ENCODE measurements around the gene ANGPTL2.
"Not testable (repeated sequence)": the region's sequence is repeated elsewhere in the genome, so short reads cannot be mapped to it uniquely, and the experiment has no call there.

ANGPTL2 gene

DNA sequence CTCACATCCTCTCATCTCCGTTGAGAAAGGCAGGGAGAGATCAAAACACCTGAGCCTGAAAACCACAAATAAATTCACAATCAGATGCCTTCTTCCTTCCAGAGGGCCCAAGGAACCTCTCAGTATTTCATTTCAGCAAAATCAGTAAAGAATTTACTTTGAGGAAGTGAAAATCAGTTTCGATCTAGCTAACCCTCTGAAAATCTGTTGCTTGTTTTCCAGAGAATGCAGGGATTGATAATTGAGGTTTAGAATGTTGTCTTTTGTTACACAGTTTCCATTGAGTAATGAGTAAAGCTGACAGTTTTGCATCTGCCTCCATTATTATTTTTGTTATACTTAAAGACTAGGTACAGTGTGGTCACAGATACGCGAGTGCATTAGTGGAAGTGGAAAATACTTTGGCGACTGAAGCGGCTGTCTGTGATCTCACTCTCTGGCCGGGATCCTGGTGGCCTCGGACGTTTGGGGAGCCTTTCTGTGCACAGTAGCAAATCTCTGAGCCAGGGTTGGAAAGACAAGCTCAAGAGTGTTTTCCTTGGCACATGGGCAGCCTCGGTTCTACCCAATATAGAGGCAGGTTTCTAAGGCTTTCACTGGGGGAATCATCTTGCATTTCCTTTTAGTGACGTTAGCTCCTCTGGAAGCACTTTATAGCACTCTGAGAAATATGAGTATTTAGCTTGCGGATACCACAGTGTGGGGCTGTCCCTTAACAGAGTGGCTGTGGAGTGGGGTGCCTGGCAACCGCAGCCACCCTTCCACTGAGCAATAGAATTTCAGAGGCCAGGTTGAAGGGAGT, 32.2 kb upstream of the ANGPTL2 start:
- no peak for DNase-seq (ENCODE audit: low read depth in 2 of 2)

DNA sequence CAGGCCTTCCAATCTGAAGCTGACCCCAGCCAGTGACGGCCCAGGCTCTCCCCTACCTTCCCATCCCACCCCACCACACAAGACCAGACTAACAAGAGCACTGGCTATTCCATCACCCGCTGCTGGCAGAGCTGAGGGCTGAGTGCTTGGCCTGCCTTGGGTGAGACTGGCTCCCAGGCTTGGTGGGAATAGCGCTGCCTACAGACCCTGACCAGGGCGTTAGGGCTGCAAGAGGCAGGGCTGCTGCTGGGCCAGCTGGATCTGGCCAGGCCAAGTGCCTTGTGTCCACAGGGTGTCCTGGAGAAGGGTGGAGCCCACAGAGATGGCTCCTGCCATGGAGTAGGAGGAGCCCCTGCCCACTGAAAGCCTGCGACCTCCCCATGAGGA, 31.6 kb upstream of the ANGPTL2 start:
- DNase-seq (ENCODE audit: low read depth in 2 of 2) = no peak

DNA sequence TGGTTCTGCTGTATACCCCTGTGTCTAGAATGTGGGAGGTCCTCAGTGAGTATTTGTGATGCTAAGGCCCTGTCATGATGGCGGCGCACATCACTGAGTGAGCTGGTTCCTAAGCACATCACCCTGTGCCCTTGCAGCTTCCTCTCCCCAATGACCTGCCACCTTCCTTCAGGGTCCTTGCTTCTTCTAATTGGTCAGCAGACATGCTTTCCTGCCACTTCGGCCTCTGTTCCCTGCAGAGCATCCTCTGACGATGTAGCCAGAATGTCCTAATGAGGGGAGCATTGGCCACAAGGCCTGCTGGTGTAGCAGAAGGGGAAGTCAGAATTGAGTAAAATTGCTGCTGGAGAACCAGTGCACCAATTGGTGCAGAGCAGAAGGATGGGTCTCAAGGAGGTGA, 31.1 kb upstream of the ANGPTL2 start:
- DNase-seq (ENCODE audit: low read depth in 2 of 2) = no peak

DNA sequence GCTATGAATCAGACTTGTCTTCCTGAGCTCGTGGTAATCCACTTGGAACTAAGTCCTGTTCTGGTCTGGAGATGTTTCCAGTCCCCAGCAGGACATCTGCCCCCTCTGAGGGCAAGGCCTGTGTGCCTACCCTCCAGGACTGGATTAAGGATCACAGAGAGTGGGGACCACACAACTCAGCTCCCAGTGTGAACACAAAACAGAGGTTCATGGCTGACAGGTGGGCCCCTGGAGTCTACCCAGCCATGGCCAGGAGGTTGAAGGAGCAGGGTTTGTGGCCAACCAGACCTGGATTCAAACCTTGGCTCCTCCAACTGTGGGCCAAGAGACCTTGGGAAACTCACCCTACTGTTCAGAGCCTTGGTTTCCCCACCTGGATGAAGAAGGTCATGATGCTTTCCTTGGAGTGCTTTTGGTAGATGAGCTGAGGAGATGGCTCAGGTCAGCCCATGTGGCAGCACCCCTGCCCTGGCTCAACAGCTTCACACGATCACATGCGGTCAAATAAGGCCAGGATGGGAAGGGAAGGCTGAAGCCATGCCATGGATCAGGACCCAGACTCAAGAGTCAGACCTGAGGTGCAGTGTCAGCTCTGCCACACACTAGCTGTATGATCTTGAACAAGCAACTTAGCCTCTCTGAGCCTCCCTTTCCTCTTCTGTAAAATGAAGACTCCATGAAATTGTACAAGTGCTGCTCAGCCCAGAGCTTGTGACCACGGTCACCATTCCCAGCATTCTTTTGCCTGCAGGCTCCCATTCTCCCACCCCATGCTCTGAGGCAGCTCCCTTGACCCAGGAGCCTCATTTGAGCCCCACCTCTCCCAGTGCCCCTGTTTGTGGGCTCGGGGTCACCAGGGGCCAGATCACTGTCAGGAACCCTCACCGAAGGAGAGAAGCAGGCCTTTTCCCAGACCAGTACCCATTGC, 27.3 kb upstream of the ANGPTL2 start:
- DNase-seq (ENCODE audit: low read depth in 2 of 2) = no peak

DNA sequence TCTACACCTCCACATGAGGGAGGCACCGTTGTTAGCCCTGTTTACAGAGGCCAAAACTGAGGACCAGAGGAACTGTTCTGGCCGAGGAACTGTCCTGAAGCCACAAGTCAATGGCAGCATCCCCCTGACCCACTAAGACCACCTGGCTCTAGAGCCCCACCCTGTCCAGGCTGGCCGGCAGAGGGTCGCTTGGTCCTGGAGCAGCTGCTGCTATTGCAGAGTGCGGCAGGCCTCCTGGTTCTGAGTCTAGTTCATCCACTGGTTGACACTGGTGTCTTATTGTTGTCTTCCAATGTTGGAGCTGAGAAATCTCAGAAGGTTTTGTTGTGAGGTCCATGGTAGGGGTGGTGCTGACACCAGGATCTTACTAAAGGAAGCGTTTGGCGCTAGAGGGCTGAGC, 26.6 kb upstream of the ANGPTL2 start:
- DNase-seq (ENCODE audit: low read depth in 2 of 2) = no peak

DNA sequence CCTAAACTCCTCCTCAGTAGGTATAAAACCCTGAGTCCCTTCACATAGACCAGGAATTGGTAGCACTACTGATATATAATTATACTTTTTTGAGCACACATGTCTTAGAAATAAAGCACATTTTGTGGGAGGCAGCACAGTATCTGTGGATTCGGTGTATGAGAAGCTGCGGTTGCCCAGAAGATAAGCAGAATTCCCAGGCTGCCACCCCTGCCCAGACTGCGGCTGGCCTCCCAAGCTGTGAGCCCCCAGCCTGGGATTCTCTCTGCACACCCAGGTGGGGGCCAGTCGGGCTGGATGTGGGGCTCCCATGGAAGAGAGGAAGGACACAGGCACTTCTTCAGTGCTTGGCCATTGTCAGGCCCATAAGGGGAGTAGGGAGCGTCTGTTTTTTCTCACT, 25.6 kb upstream of the ANGPTL2 start:
- DNase-seq (ENCODE audit: low read depth in 2 of 2) = no peak

DNA sequence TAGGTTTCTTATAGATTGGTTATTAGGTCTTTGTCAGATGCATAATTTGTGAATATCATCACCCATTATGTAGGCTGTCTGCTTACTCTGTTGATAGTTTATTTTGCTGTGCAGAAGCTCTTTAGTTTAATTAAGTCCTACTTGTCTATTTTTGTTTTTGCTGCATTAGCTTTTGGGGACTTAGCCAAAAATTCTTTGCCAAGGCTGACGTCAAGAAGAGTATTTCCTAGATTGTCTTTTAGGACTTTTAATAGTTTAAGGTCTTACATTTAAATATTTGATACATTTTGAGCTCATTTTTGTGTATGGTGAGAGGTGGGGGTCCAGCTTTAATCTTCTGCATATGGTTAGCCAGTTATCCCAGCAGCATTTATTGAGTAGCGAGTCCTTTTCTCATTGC, 24.8 kb upstream of the ANGPTL2 start:
- DNase-seq (ENCODE audit: low read depth in 2 of 2) = no peak

DNA sequence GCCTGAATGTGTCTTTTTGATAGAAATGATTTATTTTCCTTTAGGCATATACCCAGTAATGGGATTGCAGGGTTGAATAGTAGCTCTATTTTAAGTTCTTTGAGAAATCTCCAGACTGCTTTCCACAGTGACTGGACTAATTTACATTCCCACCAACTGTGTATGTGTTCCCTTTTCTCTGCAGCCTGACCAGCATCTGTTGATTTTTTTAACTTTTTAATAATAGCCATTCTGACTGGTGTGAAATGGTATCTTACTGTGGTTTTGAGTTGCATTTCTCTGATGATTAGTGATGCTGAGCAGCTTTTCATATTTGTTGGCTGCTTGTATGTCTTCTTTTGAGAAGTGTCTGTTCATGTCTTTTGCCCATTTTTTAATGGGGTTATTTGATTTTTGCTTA, 24.4 kb upstream of the ANGPTL2 start:
- DNase-seq (ENCODE audit: low read depth in 2 of 2) = not testable (repeated sequence)

DNA sequence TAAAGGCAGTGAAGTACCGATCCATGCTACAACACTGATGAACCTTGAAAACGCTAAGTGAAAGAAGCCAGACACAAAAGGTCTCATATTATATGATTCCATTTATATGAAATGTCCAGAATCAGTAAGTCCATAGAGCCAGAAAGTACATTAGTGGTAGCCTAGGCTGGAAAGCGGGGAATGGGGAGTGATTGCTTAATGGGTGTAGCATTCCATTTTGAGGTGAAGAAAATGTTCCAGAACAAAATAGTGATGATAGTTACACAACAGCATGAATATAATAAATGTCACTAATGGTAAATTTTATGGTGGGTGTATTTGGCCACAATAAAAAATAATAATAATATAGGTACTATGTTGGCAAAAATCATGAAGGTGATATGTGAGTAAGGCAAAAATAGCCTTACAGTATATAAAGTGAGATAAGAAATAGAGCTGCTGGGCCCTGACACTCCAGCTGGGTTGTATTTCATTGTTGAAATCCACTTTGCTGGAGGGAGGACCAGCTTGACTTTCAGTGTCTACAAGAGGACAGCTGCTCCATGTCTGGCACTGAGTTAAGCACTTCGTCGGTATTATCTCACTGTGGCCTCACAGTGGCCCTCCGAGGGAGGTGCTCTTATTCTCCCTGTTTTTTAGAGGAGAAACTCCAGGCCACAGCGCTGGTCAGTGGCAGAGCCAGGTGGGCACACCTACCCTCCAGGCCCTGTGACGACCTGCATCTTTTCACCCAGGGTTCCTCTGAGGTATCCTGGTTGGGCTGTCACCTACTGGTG, 22.4 kb upstream of the ANGPTL2 start:
- DNase-seq (ENCODE audit: low read depth in 2 of 2) = no peak

DNA sequence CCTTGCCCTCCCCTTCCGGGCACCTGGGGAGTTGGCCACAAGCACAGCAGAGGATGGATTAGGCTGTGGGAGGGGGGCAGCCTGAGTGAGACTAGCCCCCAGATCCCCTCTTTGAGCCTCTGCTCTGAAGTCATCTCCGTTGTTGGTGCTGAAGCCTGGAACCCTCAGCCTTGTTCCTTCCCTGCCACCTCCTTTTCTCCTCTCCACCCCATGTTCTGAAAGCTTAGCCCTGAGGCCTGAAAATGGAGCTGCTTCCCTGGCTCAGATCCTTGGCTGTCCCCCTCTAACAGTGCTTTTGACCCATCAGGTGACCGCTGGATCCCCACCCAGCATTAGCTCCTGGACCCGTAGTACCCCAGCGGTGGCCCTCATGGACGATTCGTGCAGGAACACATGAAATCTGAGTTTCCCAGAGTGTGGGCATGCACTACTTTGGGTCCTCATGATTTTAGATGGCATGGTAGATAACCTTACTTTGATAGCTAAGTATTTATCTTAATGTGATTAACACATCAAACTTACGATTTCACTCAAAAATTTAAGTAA, 21.6 kb upstream of the ANGPTL2 start:
- no peak for DNase-seq (ENCODE audit: low read depth in 2 of 2)

DNA sequence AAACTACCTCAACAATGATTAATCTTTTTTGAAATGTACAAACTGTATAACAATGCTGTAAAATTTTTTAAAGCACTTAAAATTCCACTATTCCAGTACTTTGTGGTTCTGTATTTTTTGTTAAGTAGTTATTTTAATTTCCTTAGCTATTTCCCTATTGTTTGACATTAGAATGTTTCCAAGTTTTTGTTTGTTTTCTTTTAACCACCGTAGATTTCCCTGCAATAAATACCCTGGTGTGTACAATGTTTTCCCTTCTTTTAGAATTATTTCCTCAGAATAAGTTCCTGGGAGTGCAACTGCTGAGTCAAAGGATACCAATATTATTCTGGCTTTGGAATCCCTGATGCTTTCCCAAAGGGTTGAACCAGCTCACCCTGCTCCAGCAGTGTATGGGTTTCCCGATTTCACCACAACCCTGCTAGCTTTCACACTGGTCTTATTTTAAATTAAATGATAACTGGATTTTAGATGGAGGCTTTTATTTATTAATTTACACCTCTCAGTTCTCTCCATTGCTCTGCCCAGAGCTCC, 20.6 kb upstream of the ANGPTL2 start:
- DNase-seq (ENCODE audit: low read depth in 2 of 2) = no peak

DNA sequence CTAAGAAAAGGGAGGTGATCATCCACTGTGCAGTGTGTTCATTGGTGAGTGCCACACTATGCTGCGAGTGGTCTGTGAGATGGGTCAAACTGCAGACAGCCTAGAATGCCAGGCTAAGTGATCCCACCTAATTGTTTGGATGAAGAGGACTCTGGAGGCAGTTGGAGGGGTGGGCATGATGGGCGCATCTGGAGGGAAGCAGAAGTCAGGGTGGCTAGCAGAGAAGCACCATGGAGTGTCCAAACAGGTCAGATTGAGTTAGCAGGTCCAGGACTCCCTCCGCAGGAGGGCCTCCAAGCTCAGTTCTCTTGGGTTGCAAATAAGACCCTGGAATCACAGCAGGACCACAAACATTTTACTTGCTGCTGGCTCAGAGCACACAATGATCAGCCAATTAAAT, 19.9 kb upstream of the ANGPTL2 start:
- DNase-seq (ENCODE audit: low read depth in 2 of 2) = no peak

DNA sequence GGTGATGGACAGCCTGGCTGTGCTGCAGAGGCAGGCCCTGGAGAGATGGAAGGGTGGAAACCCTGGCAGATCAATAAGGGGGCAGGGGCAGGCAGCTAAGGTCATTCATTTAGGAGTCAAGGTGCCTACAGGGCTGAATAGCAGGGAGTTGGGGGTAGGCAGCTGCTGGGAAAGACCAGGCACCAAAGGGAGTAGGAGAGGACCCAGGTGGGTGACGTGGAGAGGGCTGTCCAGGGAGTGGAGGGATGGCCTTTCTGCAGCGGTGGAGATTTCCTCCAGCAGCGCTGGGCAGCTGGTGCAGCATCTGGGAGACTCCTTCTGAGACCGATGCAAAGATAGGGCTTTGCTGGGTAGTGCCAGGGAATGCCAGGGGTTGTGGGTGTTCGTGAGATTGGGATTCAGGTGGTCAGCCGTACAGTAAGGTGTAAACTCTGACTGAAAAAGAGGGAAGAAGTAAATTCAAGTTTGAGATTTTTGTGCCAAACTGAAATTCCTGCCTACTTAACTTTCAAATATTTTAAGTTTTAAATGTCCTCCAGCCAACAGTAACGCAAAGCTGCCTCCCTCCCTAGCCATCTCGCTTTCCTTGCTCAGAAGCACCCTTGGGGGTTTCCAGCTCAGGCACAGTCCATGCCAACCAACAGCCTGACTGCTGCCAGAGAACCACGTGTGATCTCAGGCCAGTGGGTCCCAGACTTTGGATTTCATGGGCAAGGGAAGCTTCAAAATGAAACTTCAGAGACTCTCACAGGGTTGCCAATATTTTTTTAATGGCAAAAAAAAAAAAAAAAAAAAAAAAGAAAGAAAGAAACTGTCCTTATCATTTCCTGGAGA, 18.6 kb upstream of the ANGPTL2 start:
- no peak for DNase-seq (ENCODE audit: low read depth in 2 of 2)

DNA sequence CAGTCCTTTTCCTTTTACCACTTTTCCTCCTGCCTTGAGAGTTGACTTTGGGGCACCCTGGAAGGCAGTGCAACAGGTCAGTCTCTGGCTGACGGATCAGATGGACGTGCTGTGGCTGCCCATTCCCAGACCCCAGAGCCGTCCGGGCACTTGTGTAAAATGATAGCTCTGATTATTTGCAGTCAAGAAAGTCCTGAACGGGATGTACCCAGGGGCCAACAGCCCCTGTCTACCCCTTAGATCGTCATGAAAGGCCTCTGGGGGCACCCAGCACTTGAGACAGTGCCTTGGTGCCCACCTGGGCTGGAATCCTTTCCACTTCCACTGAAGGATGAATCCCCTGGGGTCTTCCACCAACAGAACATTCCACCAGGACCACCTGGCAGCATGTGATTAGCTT, 17.7 kb upstream of the ANGPTL2 start:
- no peak for DNase-seq (ENCODE audit: low read depth in 2 of 2)

DNA sequence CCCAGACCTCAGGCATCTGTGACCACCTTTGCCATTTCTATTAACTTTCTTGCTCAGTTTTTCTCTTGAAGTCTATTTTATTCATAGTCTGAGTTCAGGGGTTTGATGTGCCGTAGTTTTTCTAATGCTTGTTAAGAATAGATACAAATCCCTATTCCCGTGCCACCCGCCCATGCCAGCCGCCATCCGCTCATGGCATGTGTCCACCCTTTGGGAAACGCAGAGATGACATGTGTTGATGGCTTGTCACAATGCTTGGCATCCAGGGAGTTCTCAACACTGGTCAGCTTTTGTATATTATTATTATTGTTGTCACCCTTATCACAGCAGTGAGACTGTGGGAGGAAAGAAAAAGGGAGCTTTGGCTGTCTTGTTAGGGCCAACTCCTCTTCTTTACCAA, 17.3 kb upstream of the ANGPTL2 start:
- no peak for DNase-seq (ENCODE audit: low read depth in 2 of 2)

DNA sequence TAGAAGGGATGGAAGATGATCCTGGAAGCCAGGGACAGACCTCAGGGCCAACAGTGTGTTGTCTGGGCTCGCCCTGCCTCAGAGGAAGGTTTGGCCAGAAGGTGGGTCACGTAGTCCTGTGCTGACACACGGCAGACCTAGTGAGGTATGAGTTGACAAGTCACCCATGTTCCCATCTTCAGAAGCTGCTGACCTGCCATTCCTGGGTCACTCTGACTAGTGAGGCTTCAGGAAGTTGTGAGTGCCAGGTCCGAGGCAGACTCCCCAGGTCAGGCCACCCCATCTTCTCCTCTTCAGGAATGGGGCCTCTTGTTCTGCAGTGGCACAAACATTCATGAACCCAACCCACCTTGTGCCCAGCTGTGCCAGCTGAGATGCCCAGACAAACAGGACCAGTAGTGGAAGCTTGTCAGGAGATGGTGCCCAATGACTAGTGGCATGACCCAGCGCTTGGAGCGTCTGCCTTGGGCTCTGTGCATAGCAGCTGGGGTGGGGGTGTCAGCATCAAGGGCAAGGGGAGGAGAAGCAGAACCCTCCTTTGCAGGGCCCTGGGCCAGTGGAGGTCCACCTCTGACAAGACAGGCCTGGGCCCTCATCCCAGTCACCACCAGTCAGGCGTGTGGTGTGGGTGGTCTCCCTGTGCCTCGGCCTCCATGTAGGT, 16.8 kb upstream of the ANGPTL2 start:
- DNase-seq (ENCODE audit: low read depth in 2 of 2) = no peak

DNA sequence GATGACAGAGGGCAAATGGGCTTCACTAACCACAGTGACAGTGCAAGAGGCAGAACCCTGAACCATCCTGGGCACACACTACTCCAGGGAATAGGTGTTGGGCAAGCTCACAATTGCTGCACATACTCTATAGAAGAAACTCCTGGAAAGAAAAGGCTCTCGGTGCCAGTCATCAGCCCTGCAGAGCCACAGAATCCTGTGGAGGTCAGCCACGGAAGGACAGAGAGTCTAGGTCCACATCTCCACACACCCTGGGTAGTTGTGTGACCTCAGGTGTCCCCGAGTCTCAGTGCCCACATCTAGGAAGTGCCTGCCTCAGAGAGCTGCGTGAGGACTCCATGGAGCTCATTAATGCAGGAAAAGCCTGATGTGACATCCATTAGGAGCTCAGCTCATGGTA, 16.0 kb upstream of the ANGPTL2 start:
- no peak for DNase-seq (ENCODE audit: low read depth in 2 of 2)

DNA sequence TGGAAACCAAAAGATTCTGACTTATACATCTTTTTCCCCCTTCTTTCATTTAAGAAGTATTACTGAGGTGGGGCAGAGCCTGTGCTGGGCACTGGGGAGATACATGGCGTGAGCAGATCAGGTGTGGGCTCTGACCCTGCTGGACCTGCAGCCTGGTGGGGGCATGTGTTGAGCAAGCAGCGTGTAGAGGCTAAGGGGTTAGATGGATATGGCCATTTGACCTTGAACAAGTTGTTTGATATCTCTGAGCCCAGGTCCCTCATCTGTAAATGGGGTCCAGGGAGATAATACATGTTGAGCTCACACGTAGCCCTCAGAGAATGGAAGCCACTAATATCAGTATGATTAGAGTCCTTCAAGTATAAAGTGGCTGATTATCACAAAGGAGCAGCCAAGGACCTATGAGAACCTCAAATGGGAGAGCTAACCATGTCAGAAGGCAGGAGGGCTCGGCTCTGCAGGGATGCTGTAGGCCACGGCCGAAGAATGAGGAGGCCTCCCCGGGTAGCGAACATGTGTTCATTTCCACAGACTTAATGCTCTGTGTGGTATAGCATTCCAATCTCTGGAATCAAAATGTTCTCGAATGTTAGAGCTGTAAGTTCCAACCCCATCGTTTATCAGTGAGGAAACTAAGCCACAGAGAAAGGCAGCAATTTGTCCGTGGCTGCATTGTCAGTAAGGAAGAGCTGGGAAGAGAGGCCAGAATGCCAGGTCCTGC, 15.4 kb upstream of the ANGPTL2 start:
- no peak for DNase-seq (ENCODE audit: low read depth in 2 of 2)

DNA sequence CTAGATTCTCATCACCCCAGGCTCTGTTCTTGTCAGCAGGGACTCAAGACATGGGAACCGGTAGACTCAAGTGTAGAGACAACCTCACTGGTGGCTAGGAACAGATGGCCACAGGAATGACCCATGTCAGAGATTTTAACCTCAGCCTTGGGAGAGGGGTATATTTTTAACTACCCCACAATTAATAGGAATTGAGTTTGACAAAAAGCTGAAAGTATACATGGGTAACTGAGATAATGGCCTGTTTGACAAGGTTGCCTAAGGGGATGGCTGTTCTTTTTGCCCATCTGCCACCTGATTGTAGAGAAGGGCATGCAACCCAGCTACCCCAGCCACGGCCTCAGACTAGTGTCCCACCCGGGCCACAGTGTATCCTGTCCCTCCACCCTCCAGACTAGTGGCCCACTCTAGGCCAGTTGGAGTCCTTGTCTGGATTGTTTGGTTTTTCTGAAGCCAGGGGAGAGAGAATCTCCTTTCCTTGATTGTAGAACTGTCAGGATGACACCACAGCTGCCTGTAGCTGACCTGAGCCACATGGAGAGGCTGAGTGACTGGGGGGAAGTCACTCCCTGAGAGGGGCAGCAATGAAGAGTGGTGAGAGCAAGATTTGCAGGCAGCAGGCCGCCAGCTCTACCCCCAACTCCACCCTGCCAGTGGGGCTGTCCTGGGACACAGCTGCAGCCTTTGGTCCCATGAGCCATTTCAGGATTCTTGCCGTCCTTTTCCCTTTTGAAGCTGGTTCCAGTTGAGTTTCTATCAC, 14.6 kb upstream of the ANGPTL2 start:
- no peak for DNase-seq (ENCODE audit: low read depth in 2 of 2)
